ENCODE results near the gene IGSF21.

Gene IGSF21

GRCh38 chr1:18323259-18323658, 215.7 kb downstream of the IGSF21 start:
- no peak for DNase-seq

- DNase-seq: no peak
Observed at GRCh38 chr1:18324246-18324645, 216.6 kb downstream of the IGSF21 start.

GRCh38 chr1:18325136-18325535, 217.5 kb downstream of the IGSF21 start:
- DNase-seq: no peak

- DNase-seq: no peak
Observed at GRCh38 chr1:18326211-18326897, 218.8 kb downstream of the IGSF21 start.

GRCh38 chr1:18327650-18328049, 220.1 kb downstream of the IGSF21 start:
- no peak for DNase-seq

- DNase-seq: no peak
Observed at GRCh38 chr1:18328803-18329202, 221.2 kb downstream of the IGSF21 start.

GRCh38 chr1:18329469-18330253, 222.1 kb downstream of the IGSF21 start:
- no peak for DNase-seq

GRCh38 chr1:18332576-18332975, 225.0 kb downstream of the IGSF21 start:
- DNase-seq: no peak

GRCh38 chr1:18333220-18333619, 225.6 kb downstream of the IGSF21 start:
- no peak for DNase-seq

GRCh38 chr1:18336801-18337200, 229.2 kb downstream of the IGSF21 start:
- no peak for DNase-seq

- no peak for DNase-seq
Observed at GRCh38 chr1:18337757-18338156, 230.2 kb downstream of the IGSF21 start.

- DNase-seq: no peak
Observed at GRCh38 chr1:18339161-18339560, 231.6 kb downstream of the IGSF21 start.

GRCh38 chr1:18340158-18340764, 232.7 kb downstream of the IGSF21 start:
- no peak for DNase-seq

GRCh38 chr1:18340787-18341186, 233.2 kb downstream of the IGSF21 start:
- no peak for DNase-seq

GRCh38 chr1:18341291-18342069, 233.9 kb downstream of the IGSF21 start:
- no peak for DNase-seq

GRCh38 chr1:18342744-18343143, 235.1 kb downstream of the IGSF21 start:
- no peak for DNase-seq

- no peak for DNase-seq
Observed at GRCh38 chr1:18343581-18343980, 236.0 kb downstream of the IGSF21 start.

- no peak for DNase-seq
Observed at GRCh38 chr1:18344755-18345154, 237.2 kb downstream of the IGSF21 start.

- DNase-seq: no peak
Observed at GRCh38 chr1:18347559-18347958, 240.0 kb downstream of the IGSF21 start.

GRCh38 chr1:18348354-18348753, 240.8 kb downstream of the IGSF21 start:
- DNase-seq: no peak

- no peak for DNase-seq
Observed at GRCh38 chr1:18350747-18351146, 243.1 kb downstream of the IGSF21 start.

GRCh38 chr1:18351735-18352134, 244.1 kb downstream of the IGSF21 start:
- DNase-seq: no peak

Measured in hypothalamus (tissue), 51 donors.